Measurements from ENCODE around the gene EPHA8.

EPHA8 gene

GRCh38 chr1:22567994-22568393 lies 4.7 kb downstream of the EPHA8 start:
- Histone ChIP-seq H3K27ac (no peak overlapping the region), H3K27me3 (replicated peaks) (peaks cover 59% of the 10 kb centered on the region), H3K36me3 (replicated peaks) (no peaks in the 10 kb centered on the region), H3K4me3 (ENCODE audit: low read depth, low read length) (no peak overlapping the region)
- TF ChIP-seq, protein P1, sequence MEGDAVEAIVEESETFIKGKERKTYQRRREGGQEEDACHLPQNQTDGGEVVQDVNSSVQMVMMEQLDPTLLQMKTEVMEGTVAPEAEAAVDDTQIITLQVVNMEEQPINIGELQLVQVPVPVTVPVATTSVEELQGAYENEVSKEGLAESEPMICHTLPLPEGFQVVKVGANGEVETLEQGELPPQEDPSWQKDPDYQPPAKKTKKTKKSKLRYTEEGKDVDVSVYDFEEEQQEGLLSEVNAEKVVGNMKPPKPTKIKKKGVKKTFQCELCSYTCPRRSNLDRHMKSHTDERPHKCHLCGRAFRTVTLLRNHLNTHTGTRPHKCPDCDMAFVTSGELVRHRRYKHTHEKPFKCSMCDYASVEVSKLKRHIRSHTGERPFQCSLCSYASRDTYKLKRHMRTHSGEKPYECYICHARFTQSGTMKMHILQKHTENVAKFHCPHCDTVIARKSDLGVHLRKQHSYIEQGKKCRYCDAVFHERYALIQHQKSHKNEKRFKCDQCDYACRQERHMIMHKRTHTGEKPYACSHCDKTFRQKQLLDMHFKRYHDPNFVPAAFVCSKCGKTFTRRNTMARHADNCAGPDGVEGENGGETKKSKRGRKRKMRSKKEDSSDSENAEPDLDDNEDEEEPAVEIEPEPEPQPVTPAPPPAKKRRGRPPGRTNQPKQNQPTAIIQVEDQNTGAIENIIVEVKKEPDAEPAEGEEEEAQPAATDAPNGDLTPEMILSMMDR (IDR thresholded peaks at IDR 0.05; ENCODE audit: low read depth, low read length, missing control alignments), result no peak
- no peak for DNase-seq
- in situ Hi-C loops (cut with HindIII; ENCODE audit: low pct_ligation_motif_present, low sequenced_read_pairs), result no loop called here

- Histone ChIP-seq H3K4me3 (ENCODE audit: low read depth, low read length) (no peak overlapping the region), H3K27ac (no peak overlapping the region), H3K27me3 (replicated peaks) (peaks cover 50% of the 10 kb centered on the region), H3K36me3 (replicated peaks) (no peaks in the 10 kb centered on the region)
- TF ChIP-seq, protein P1 (IDR thresholded peaks at IDR 0.05; ENCODE audit: low read depth, low read length, missing control alignments), result no peak
- in situ Hi-C loops (cut with HindIII; ENCODE audit: low pct_ligation_motif_present, low sequenced_read_pairs), result no loop called here
- DNase-seq, result no peak
Measured at GRCh38 chr1:22569269-22569668, 6.0 kb downstream of the EPHA8 start.

DNA sequence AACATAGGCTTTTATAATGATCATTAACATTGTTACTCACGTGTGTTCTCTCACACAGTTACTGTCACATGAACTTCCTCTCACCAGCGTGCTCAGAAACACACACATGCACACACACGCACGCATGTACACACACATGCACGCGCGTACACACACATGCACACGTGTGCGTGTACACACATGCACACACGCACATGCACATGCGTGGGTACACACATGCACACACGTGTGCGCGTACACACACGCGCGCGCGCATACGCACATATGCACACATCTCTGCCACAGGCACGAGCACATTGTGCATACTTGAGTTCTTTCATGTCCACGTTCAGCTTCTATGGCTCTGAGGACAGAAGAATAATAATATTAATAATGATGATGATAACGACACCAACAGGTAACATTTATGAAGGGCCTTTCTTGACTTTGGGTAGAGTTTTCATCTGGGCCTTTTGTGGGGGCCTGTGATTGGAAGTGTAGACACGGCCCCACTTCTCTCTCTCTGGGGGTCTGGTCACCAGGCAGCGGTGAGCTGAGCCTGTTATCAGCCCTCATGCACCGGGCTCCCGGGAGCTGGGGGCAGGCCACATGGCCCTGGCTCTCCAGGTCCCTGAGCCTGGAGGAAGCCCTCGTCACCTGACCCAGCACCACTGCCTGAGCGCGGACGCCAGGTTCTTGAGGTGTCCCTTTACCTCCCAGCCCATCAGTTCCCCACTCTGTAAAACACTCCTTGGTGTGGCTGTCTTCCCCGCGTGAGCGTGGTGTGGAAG lies 7.0 kb downstream of the EPHA8 start:
- no peak for DNase-seq
- H3K27ac ChIP-seq, result no peak overlapping the region
- TF ChIP-seq, protein P1 (IDR thresholded peaks at IDR 0.05; ENCODE audit: low read depth, low read length, missing control alignments), result no peak
- peaks cover 40% of the 10 kb centered on the region for H3K27me3 ChIP-seq (replicated peaks)
- no peak overlapping the region for H3K4me3 ChIP-seq (ENCODE audit: low read depth, low read length)
- no peaks in the 10 kb centered on the region for H3K36me3 ChIP-seq (replicated peaks)
- in situ Hi-C loops (cut with HindIII; ENCODE audit: low pct_ligation_motif_present, low sequenced_read_pairs), result no loop called here

GRCh38 chr1:22572818-22573217 lies 9.5 kb downstream of the EPHA8 start:
- Histone ChIP-seq H3K27ac (no peak overlapping the region), H3K27me3 (replicated peaks) (peaks cover 18% of the 10 kb centered on the region), H3K36me3 (replicated peaks) (no peaks in the 10 kb centered on the region), H3K4me3 (ENCODE audit: low read depth, low read length) (no peak overlapping the region)
- in situ Hi-C loops (cut with HindIII; ENCODE audit: low pct_ligation_motif_present, low sequenced_read_pairs), result no loop called here
- no peak for DNase-seq
- TF ChIP-seq, protein P1 (IDR thresholded peaks at IDR 0.05; ENCODE audit: low read depth, low read length, missing control alignments), result no peak

DNA sequence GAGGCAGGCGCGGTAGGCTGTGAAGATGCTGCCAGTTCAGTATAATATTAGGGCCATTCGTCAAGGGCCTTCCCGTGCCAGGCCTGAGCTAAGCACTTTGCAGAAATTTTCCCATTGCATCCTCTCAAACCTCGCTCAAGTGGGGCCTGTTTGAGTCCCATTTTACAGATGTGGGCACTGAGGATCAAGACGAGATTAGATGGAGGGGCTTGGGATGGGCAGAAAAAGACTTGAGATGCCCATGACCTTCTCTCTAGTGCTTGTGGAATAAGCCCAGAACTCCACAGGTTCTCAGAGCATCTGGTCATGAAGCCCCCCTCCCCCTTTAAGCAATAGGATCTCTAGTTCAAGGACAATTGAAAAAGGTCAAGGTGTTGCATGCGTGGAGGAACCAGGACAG lies 9.9 kb downstream of the EPHA8 start:
- Histone ChIP-seq H3K36me3 (replicated peaks) (no peaks in the 10 kb centered on the region), H3K27me3 (replicated peaks) (peaks cover 14% of the 10 kb centered on the region), H3K27ac (no peak overlapping the region), H3K4me3 (ENCODE audit: low read depth, low read length) (no peak overlapping the region)
- DNase-seq, result no peak
- in situ Hi-C loops (cut with HindIII; ENCODE audit: low pct_ligation_motif_present, low sequenced_read_pairs), result no loop called here
- TF ChIP-seq, protein P1 (IDR thresholded peaks at IDR 0.05; ENCODE audit: low read depth, low read length, missing control alignments), result no peak
